ENCODE results near the gene KASH5. TPM values are rescaled to one million over a fixed set of nuclear protein-coding genes. Genes with fewer than 3 reads are reported as not detected.

The KASH5 gene
- total RNA-seq, 1 donor from 2014 or later = not detected

- Histone ChIP-seq H3K4me3 (ENCODE audit: low read length in 3 of 3) (no peak overlapping the region), H3K27ac (ENCODE audit: low read depth, low read length) (no peak overlapping the region), H3K9me3 (ENCODE audit: control insufficient read depth in 3 of 3, low read length in 3 of 3) (no peaks in the 10 kb centered on the region), H3K27me3 (ENCODE audit: control insufficient read depth in 3 of 3, insufficient read depth in 3 of 3, low read length in 3 of 3) (no peaks in the 10 kb centered on the region), H3K9ac (ENCODE audit: low read depth in 1 of 3, low read length in 3 of 3) (no peak overlapping the region), H3K36me3 (ENCODE audit: control insufficient read depth in 3 of 3, insufficient read depth in 3 of 3, low read length in 3 of 3) (peaks cover 0 to 6% (median 6%) of the 10 kb centered on the region in 3 donors), H3K4me1 (ENCODE audit: control insufficient read depth in 3 of 3, insufficient read depth in 3 of 3, low read length in 3 of 3) (peaks cover 0 to 4% (median 4%) of the 10 kb centered on the region in 3 donors)
These were observed 74.4 kb downstream of the KASH5 start for GRCh38 chr19:49462492-49462891.

DNA sequence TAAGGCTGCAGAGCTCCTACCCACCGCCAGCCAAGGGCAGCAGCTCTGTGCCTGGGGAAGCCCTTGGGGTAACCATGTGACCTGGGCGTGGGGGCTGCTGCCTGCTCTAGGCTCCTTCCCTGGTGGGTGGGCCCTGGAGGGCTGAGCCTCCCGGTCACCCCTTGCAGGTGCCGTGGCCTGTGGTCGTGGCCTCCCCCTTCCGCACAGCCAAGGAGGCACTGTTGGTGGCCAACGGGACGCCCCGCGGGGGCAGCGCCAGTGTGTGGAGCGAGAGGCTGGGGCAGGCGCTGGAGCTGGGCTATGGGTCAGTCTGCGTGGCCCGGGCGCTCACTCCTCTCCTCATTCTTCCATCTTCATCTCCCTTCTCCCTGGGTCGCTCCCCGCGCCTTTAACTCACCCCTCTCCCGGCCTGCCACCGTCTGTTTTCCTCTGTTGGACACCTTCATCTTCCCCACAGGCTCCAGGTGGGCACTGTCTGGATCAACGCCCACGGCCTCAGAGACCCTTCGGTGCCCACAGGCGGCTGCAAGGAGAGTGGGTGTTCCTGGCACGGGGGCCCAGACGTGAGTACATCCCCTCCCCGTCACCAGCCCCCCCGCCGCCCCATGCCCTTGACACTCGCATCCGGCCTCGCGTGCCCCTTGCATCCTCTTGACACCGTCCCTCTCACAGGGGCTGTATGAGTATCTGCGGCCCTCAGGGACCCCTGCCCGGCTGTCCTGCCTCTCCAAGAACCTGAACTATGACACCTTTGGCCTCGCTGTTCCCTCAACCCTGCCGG, 76.1 kb downstream of the KASH5 start:
- H3K36me3 ChIP-seq (ENCODE audit: control insufficient read depth in 3 of 3, insufficient read depth in 3 of 3, low read length in 3 of 3) = peaks cover 3 to 6% (median 6%) of the 10 kb centered on the region in 3 donors
- no peak overlapping the region for H3K4me3 ChIP-seq (ENCODE audit: low read length in 3 of 3)
- H3K27me3 ChIP-seq (ENCODE audit: control insufficient read depth in 3 of 3, insufficient read depth in 3 of 3, low read length in 3 of 3) = no peaks in the 10 kb centered on the region
- H3K9me3 ChIP-seq (ENCODE audit: control insufficient read depth in 3 of 3, low read length in 3 of 3) = no peaks in the 10 kb centered on the region
- peaks cover 7 to 8% (median 8%) of the 10 kb centered on the region in 3 donors for H3K4me1 ChIP-seq (ENCODE audit: control insufficient read depth in 3 of 3, insufficient read depth in 3 of 3, low read length in 3 of 3)
- H3K9ac ChIP-seq (ENCODE audit: low read depth in 1 of 3, low read length in 3 of 3) = no peak overlapping the region
- H3K27ac ChIP-seq (ENCODE audit: low read depth, low read length) = no peak overlapping the region

DNA sequence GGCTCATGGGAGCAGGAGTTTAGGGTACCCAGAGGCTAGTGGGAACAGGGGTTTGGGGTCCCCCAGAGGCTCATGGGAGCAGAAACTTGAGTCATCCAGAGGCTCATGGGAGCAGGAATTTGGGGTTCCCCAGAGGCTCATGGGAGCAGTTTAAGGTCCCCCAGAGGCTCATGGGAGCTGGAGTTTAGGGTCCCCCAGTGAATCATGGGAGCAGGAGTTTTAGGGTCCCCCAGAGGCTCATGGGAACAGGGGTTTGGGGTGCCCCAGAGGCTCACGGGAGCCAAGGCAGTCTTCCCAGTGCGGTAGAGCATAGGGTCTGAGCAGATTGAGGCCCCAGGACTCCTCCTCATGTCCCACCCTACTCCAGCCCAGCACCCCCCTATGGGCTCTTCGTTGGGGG, 77.3 kb downstream of the KASH5 start:
- Histone ChIP-seq H3K9me3 (ENCODE audit: control insufficient read depth in 3 of 3, low read length in 3 of 3) (no peaks in the 10 kb centered on the region), H3K27me3 (ENCODE audit: control insufficient read depth in 3 of 3, insufficient read depth in 3 of 3, low read length in 3 of 3) (no peaks in the 10 kb centered on the region), H3K4me3 (ENCODE audit: low read length in 3 of 3) (no peak overlapping the region), H3K27ac (ENCODE audit: low read depth, low read length) (no peak overlapping the region), H3K36me3 (ENCODE audit: control insufficient read depth in 3 of 3, insufficient read depth in 3 of 3, low read length in 3 of 3) (peaks cover 3 to 6% (median 6%) of the 10 kb centered on the region in 3 donors), H3K9ac (ENCODE audit: low read depth in 1 of 3, low read length in 3 of 3) (no peak overlapping the region), H3K4me1 (ENCODE audit: control insufficient read depth in 3 of 3, insufficient read depth in 3 of 3, low read length in 3 of 3) (peaks cover 7 to 12% (median 9%) of the 10 kb centered on the region in 3 donors)

Other genes with a start within 250 kb of the KASH5 start
- gene HRC, start 232.9 kb upstream of the KASH5 start, total RNA-seq = 78.3 TPM
- 5.2 TPM for gene TRPM4, start 230.5 kb upstream of the KASH5 start, total RNA-seq
- not detected for gene SLC6A16, start 63.1 kb upstream of the KASH5 start, total RNA-seq
- gene CD37, start 52.8 kb upstream of the KASH5 start, total RNA-seq = 7.8 TPM
- 31.3 TPM for gene TEAD2, start 25.8 kb upstream of the KASH5 start, total RNA-seq
- 0.52 TPM for gene DKKL1, start 24.4 kb upstream of the KASH5 start, total RNA-seq
- not detected for gene PTH2, start 35.2 kb downstream of the KASH5 start, total RNA-seq
- not detected for gene GFY, start 37.1 kb downstream of the KASH5 start, total RNA-seq
- gene SLC17A7, start 53.3 kb downstream of the KASH5 start, total RNA-seq = 1.0 TPM
- 56.4 TPM for gene PIH1D1, start 63.6 kb downstream of the KASH5 start, total RNA-seq
- 20.9 TPM for gene ALDH16A1, start 65.0 kb downstream of the KASH5 start, total RNA-seq
- gene FLT3LG, start 86.0 kb downstream of the KASH5 start, total RNA-seq = 0.52 TPM
- gene RPL13A, start 99.4 kb downstream of the KASH5 start, total RNA-seq = 4,175 TPM
- gene RPS11, start 108.2 kb downstream of the KASH5 start, total RNA-seq = 5,888 TPM
- 114 TPM for gene FCGRT, start 124.4 kb downstream of the KASH5 start, total RNA-seq
- 48.5 TPM for gene RCN3, start 139.8 kb downstream of the KASH5 start, total RNA-seq
- 73.1 TPM for gene NOSIP, start 192.3 kb downstream of the KASH5 start, total RNA-seq
- gene PRRG2, start 193.1 kb downstream of the KASH5 start, total RNA-seq = not detected
- 3.1 TPM for gene PRR12, start 202.9 kb downstream of the KASH5 start, total RNA-seq